ENCODE measurements around the gene NAA38.

- TF ChIP-seq CTCF (IDR thresholded peaks at IDR 0.05; ENCODE audit: low read length): no peak
- TF ChIP-seq EZH2 (IDR thresholded peaks at IDR 0.05; ENCODE audit: borderline replicate concordance, low read length): no peak
Observed at GRCh38 chr17:7849130-7849750, 8.1 kb downstream of the NAA38 start.

All from OCI-LY1 (cell line).